Measurements from ENCODE around the gene PSMC6.
"Not testable (repeated sequence)": the region's sequence is repeated elsewhere in the genome, so short reads cannot be mapped to it uniquely, and the experiment has no call there.

PSMC6 gene

GRCh38 chr14:52711666-52712065 lies 4.7 kb downstream of the PSMC6 start:
- DNase-seq: no peak
- intact Hi-C loops (cut with DNase I): no loop called here

DNA sequence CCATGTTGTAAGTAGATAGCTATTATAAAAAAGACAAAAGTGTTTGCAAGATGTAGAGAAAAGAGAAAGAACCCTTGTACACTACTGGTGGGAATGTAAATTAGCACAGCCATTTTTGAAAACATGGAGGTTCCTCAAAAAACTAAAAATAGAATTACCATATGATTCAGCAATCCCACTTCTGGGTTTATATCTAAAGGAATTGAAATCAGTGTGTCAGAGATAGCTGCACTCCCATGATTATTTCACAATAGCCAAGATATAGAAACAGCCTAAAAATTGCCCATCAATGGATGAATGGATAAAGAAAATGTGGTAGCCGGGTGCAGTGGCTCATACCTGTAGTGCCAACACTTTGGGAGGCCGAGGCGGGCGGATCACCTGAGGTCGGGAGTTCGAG lies 9.2 kb downstream of the PSMC6 start:
- DNase-seq: no peak
- intact Hi-C loops (cut with DNase I): no loop called here

- intact Hi-C loops (cut with DNase I): no loop called here
- DNase-seq: no peak
These were observed 16.7 kb downstream of the PSMC6 start for GRCh38 chr14:52723514-52724359.

DNA sequence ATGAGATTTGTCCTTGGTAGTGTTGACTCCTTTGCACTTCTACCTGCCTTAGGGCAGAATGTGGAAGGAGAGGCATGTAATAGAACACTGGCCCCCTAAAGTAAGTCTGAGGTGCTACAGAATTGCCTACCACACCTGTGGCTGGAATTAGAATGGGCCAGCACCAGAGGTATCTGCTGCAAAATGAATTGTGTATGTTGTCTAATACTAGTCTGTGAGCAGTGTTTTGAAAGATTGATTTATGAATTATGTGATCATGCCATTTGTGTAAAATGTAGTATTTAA lies 17.3 kb downstream of the PSMC6 start:
- no peak for DNase-seq
- intact Hi-C loops (cut with DNase I): no loop called here

- intact Hi-C loops (cut with DNase I); DNase-seq: not testable (repeated sequence)
These were observed 20.5 kb downstream of the PSMC6 start for GRCh38 chr14:52727509-52727908.

GRCh38 chr14:52729035-52729434 lies 22.0 kb downstream of the PSMC6 start:
- intact Hi-C loops (cut with DNase I): loop anchor here (1.0 kb wide), 1 partner anchor 22 kb away; the partner anchor contains the start of gene PSMC6
- DNase-seq: not testable (repeated sequence)

- no peak for DNase-seq
- intact Hi-C loops (cut with DNase I): loop anchor here (1.0 kb wide), 1 partner anchor 22 kb away; the partner anchor contains the start of gene PSMC6
These were observed 22.6 kb downstream of the PSMC6 start for GRCh38 chr14:52729585-52729924.

DNA sequence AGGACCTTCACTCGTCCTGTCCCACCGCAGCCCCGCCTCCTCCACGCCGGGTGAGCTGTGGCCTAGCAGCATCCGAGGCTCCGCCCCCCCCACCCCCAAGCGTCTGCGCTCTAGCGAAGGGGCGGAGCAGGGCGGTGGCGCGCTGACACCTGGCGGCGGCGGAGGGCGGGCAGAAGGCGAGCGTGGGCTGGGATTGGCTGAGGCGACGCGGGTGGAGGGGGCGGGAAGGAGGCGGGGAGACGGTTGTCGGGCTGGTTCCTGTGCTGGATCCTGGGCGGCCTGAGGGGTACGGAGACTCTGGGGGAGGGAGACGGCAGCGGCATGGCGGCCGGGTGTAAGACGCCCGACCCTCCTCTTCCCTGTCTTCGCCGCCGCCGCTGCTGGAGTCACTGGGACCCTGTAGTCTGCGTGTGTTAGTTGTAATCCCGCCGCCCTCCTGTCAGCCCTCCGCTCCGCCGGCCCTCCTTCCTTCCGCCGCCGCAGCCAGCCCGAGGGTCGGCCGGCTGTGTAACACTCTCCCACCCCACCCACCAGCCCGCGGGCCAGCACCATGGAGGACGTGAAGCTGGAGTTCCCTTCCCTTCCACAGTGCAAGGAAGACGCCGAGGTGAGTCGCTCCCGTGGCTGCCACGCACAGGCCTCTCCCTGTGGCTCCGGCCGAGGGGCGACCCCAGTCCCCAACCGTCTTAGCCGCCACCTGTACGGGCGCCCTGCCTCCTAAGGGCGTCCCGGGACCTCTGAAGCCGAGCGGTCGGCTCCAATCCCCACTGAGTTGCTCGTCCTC lies 23.1 kb downstream of the PSMC6 start, which contains the start of gene STYX:
STYX (plus strand) TSS at position 242 of the 784 bp plus-strand sequence; CDS start at position 551, 309 bp downstream.
- intact Hi-C loops (cut with DNase I): loop anchor here (1.0 to 5.0 kb wide), 2 partner anchors 23 to 62 kb away; partner anchors contain the start of genes GNPNAT1 and PSMC6
- peak; percentile 92 to 99 (median 96) for DNase-seq

- no peak for DNase-seq
- intact Hi-C loops (cut with DNase I): loop anchor here (5.0 kb wide), 1 partner anchor 62 kb away; the partner anchor contains the start of gene GNPNAT1
These were observed 23.7 kb downstream of the PSMC6 start for GRCh38 chr14:52730709-52731111.

GRCh38 chr14:52733824-52734223 lies 26.8 kb downstream of the PSMC6 start:
- intact Hi-C loops (cut with DNase I): loop anchor here (5.0 kb wide), 1 partner anchor 58 kb away; the partner anchor contains the start of gene GNPNAT1
- no peak for DNase-seq

GRCh38 chr14:52735921-52736489 lies 29.0 kb downstream of the PSMC6 start:
- intact Hi-C loops (cut with DNase I): no loop called here
- no peak for DNase-seq

DNA sequence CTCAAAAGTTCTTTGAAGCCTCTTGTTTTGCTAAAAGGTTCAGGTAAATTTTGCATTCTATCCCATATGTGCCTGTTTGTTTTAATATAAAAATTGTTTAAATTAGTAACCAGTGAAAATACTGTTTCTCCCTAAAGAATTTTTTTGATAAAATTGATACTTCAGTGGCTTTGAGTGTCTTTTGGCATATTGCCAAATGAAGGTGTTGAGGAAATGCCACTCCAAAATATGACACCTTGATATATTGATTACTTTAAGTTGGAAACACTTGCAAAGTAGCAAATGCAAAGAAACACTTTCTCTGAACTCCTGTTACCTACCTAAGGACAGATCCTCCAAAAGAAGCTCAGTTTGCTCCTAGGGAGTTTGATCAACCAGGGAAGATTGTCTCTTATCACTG lies 31.4 kb downstream of the PSMC6 start:
- intact Hi-C loops (cut with DNase I): no loop called here
- no peak for DNase-seq

DNA sequence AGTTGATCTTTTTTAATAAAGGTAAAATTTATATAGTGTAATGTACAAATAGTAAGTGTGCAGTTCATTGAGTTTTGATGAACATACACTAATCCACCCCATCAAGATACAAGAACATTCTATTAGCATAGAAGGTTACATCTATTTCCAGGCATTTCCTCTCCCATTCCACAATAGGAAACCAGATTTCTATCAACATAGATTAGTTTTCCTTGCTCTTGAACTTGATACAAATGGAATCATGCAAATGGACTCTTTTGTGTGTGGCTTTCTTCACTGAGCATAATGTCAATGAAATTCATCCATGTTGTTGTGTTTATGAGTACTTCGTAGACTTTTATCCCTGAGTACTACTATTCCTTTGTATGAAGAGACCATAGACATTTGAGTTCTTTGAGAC lies 33.8 kb downstream of the PSMC6 start:
- no peak for DNase-seq
- intact Hi-C loops (cut with DNase I): no loop called here

DNA sequence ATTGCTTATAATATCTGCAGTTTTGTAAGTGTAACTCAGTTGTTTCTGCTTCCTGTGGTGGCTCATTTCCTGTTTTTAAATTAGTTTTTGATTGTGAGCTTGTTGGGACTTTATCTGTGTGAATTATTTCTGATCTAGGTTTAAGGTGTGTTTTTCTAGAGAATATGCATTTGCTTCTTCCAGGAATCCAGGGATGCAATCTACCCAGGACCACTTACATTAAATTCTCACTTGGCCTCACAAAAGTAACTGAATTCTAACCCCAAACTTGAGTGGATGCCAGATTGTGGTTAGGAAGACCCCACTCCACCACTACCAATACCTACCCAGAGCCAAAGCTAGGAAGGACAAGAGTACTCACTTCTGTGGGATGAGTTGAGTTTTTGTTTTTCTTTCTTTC lies 34.9 kb downstream of the PSMC6 start:
- no peak for DNase-seq
- intact Hi-C loops (cut with DNase I): no loop called here

DNA sequence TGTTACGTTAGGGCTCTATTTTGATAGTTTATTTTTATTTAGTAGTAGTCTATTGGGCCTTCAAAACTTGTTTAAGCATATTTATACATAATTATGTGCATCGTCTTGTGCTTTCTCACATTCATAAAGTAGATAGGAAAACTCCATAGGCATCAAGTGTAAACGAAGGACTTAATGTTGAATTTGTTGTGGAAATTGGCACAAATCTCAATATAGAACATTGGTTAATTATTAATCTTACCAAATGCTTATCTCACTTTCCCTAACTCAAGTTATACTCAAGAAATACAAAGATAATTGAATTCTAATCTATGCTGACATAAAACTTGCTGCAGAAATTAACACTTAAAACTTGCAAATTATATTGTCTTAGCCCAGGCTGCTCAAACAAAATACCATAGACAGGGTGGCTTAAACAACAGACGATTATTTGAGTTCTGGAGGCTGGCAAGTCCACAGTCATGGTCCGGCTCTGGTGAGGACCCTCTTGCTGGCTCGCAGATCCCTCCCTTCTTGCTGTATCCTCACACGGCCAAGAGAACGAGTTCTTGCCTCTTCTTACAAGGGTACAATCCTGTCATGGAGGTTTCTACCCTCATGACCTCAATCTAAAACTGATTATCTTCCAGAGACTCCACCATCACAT lies 41.8 kb downstream of the PSMC6 start:
- no peak for DNase-seq
- intact Hi-C loops (cut with DNase I): no loop called here

- intact Hi-C loops (cut with DNase I): no loop called here
- DNase-seq: no peak
These were observed 48.8 kb downstream of the PSMC6 start for GRCh38 chr14:52755607-52756316.

GRCh38 chr14:52759145-52759544 lies 52.1 kb downstream of the PSMC6 start:
- DNase-seq: no peak
- intact Hi-C loops (cut with DNase I): no loop called here

DNA sequence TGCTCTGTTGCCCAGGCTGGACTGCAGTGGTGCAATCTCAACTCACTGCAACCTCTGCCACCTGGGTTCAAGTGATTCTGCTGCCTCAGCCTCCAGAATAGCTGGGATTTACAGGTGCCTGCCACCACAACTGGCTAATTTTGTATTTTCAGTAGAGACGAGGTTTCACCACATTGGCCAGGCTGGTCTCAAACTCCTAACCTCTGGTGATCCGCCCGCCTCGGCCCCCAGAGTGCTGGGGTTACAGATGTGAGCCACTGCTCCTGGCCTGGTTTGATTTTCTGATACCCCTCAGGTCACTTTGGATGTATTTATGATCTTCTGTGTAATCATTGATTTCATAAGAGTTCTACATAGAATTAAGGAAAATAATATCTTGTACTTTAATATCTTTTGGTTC lies 55.9 kb downstream of the PSMC6 start:
- intact Hi-C loops (cut with DNase I); DNase-seq: not testable (repeated sequence)

DNA sequence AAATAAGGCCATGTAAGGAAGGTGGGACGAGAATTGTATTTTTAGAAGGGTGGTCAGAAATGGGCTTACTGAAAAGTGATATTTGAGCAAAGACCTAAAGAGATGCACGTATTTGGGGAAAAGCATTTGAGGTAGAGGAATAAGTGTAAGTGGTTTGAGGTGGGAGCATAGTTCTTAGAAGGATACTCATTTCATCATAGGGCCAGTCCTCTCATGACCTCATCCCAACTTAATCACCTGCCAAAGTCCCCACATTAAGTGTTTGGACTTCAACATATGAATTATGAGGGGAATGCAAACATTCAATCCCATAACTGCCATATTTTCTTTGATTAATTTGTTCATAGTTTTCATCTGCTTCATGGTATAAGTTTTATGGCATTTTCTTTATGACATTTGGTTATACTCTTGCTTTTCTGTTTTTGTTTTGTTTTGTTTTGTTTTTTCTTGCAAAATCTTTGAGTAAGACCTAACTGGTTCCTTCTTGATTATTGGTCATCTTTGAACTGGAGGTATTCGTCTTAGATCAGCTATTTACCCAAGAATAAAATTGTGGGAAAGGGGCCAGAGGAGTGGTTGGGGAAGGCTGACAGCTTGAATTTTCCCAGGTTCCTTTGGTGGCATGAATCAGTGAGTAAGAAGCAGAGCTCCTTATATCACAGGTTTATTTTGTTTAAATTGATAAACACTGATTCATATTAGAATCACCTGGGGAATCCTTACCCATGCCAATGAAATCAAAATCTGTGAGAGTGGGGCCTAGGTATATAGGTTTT lies 60.2 kb downstream of the PSMC6 start:
- no peak for DNase-seq
- intact Hi-C loops (cut with DNase I): no loop called here
